HUES6 (cell line): Measurements from ENCODE around the gene OLFML2A.

Experiments used
- H3K27ac ChIP-seq: 2 replicates; pipeline ENCODE4 v1.7.0; 2013; ENCODE audit warnings: low read depth, mild to moderate bottlenecking, low read length, inconsistent platforms
- H3K27me3 ChIP-seq: 2 replicates; pipeline ENCODE4 v1.6.1; 2013; ENCODE audit warnings: low read length; ENCODE audit not compliant: control insufficient read depth, insufficient read depth
- H3K36me3 ChIP-seq: 2 replicates; pipeline ENCODE4 v1.6.1; 2013; ENCODE audit warnings: low read length; ENCODE audit not compliant: control insufficient read depth, insufficient read depth
- H3K4me1 ChIP-seq: 2 replicates; pipeline ENCODE4 v1.6.1; 2013; ENCODE audit warnings: low read length; ENCODE audit not compliant: control insufficient read depth, insufficient read depth
- H3K4me3 ChIP-seq: 2 replicates; pipeline ENCODE4 v1.5.1; 2013; ENCODE audit warnings: low read depth, low read length
- H3K9ac ChIP-seq: one replicate; pipeline ENCODE4 v1.6.1; 2013; ENCODE audit warnings: mild to moderate bottlenecking, low read length
- H3K9me3 ChIP-seq: 2 replicates; pipeline ENCODE4 v1.6.1; 2013; ENCODE audit warnings: low read depth, low read length; ENCODE audit not compliant: control insufficient read depth, insufficient read depth

The OLFML2A gene

GRCh38 chr9:124747065-124747464 lies 29.9 kb upstream of the OLFML2A start:
- no peaks in the 10 kb centered on the region for H3K27me3 ChIP-seq
- no peak overlapping the region for H3K9ac ChIP-seq
- H3K36me3 ChIP-seq, result no peaks in the 10 kb centered on the region
- peaks cover 6% of the 10 kb centered on the region; the same call in 1 of the 2 replicates for H3K4me1 ChIP-seq
- H3K4me3 ChIP-seq, result no peak overlapping the region
- no peak overlapping the region for H3K27ac ChIP-seq
- H3K9me3 ChIP-seq, result no peaks in the 10 kb centered on the region

DNA sequence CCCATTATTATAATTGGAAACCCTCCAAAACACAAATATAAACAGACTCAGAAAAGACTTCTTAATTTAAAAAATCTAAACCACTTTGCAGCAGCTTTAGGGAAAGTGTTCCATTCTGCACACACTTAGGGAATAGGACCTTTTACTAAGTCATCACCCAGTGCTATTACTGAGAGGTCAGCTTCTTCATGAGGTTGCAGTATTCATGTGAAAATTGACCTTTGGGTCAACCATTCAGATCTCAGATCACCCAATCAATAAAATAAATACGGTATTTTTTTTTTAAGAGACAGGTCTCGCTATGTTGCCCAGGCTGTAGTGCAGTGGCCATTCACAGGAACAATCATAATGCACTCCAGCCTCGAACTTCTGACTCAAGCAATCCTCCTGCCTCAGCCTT lies 27.6 kb upstream of the OLFML2A start:
- Histone ChIP-seq H3K9ac (no peak overlapping the region), H3K36me3 (no peaks in the 10 kb centered on the region), H3K27me3 (no peaks in the 10 kb centered on the region), H3K9me3 (no peaks in the 10 kb centered on the region), H3K27ac (no peak overlapping the region), H3K4me3 (no peak overlapping the region), H3K4me1 (peaks cover 14% of the 10 kb centered on the region)

GRCh38 chr9:124749781-124750180 lies 27.2 kb upstream of the OLFML2A start:
- no peaks in the 10 kb centered on the region for H3K9me3 ChIP-seq
- no peaks in the 10 kb centered on the region for H3K36me3 ChIP-seq
- no peaks in the 10 kb centered on the region for H3K27me3 ChIP-seq
- no peak overlapping the region for H3K4me3 ChIP-seq
- H3K4me1 ChIP-seq, result peaks cover 19% of the 10 kb centered on the region
- no peak overlapping the region for H3K27ac ChIP-seq
- no peak overlapping the region for H3K9ac ChIP-seq

- Histone ChIP-seq H3K36me3 (no peaks in the 10 kb centered on the region), H3K9ac (no peak overlapping the region), H3K27me3 (no peaks in the 10 kb centered on the region), H3K9me3 (no peaks in the 10 kb centered on the region), H3K4me1 (peaks cover 51% of the 10 kb centered on the region), H3K4me3 (no peak overlapping the region), H3K27ac (no peak overlapping the region)
Observed at GRCh38 chr9:124752967-124753366, 24.0 kb upstream of the OLFML2A start.

GRCh38 chr9:124754289-124754688 lies 22.6 kb upstream of the OLFML2A start:
- Histone ChIP-seq H3K36me3 (no peaks in the 10 kb centered on the region), H3K4me3 (no peak overlapping the region), H3K27me3 (no peaks in the 10 kb centered on the region), H3K27ac (no peak overlapping the region), H3K9ac (no peak overlapping the region), H3K4me1 (peaks cover 64% of the 10 kb centered on the region), H3K9me3 (no peaks in the 10 kb centered on the region)

GRCh38 chr9:124755061-124755460 lies 21.9 kb upstream of the OLFML2A start:
- Histone ChIP-seq H3K9me3 (no peaks in the 10 kb centered on the region), H3K4me3 (no peak overlapping the region), H3K9ac (no peak overlapping the region), H3K4me1 (peaks cover 71% of the 10 kb centered on the region), H3K27ac (no peak overlapping the region), H3K36me3 (no peaks in the 10 kb centered on the region), H3K27me3 (no peaks in the 10 kb centered on the region)

- no peak overlapping the region for H3K4me3 ChIP-seq
- no peak overlapping the region for H3K27ac ChIP-seq
- H3K27me3 ChIP-seq, result no peaks in the 10 kb centered on the region
- H3K9me3 ChIP-seq, result no peaks in the 10 kb centered on the region
- H3K9ac ChIP-seq, result no peak overlapping the region
- H3K4me1 ChIP-seq, result peaks cover 77% of the 10 kb centered on the region
- no peaks in the 10 kb centered on the region for H3K36me3 ChIP-seq
Observed at GRCh38 chr9:124756011-124756410, 20.9 kb upstream of the OLFML2A start.

GRCh38 chr9:124757616-124758015 lies 19.3 kb upstream of the OLFML2A start:
- Histone ChIP-seq H3K36me3 (no peaks in the 10 kb centered on the region), H3K9me3 (no peaks in the 10 kb centered on the region), H3K9ac (peak overlapping the region; percentile 53), H3K4me3 (peak overlapping the region; percentile 55), H3K4me1 (peaks cover 93% of the 10 kb centered on the region), H3K27me3 (no peaks in the 10 kb centered on the region), H3K27ac (peak overlapping the region; percentile 53)

GRCh38 chr9:124758061-124758460 lies 18.9 kb upstream of the OLFML2A start:
- Histone ChIP-seq H3K9ac (peak overlapping the region; percentile 53), H3K4me3 (peak overlapping the region; percentile 55), H3K36me3 (no peaks in the 10 kb centered on the region), H3K4me1 (peaks cover 94% of the 10 kb centered on the region), H3K9me3 (no peaks in the 10 kb centered on the region), H3K27me3 (no peaks in the 10 kb centered on the region), H3K27ac (peak overlapping the region; percentile 53)

- Histone ChIP-seq H3K36me3 (no peaks in the 10 kb centered on the region), H3K4me1 (peaks cover 94% of the 10 kb centered on the region), H3K4me3 (peak overlapping the region; percentile 55), H3K9me3 (no peaks in the 10 kb centered on the region), H3K27me3 (no peaks in the 10 kb centered on the region), H3K27ac (peak overlapping the region; percentile 53; the same call in 1 of the 2 replicates), H3K9ac (no peak overlapping the region)
Observed at GRCh38 chr9:124758691-124759090, 18.2 kb upstream of the OLFML2A start.

GRCh38 chr9:124759327-124759726 lies 17.6 kb upstream of the OLFML2A start:
- peaks cover 88% of the 10 kb centered on the region for H3K4me1 ChIP-seq

DNA sequence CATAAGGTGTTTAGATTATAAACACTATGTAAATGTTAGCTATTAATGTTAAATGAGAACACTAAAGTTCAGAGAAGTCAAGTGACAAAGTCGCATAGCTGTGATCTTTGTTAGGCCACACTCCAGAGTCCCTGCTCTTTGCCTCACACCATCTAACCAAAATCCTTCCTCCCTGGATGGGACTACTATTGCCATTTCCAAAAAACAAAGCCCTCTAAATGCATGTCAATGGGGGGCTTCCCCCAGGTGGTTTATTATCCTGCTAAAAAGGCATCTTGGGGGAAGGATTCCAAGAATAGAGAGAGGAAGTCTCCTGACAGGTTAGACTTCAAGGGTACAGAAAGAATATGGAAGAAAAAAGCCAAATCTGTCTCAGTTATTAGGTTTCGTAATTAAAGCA lies 16.2 kb upstream of the OLFML2A start:
- Histone ChIP-seq H3K27me3 (no peaks in the 10 kb centered on the region), H3K27ac (peak overlapping the region; percentile 77), H3K9me3 (no peaks in the 10 kb centered on the region), H3K4me3 (peak overlapping the region; percentile 39), H3K36me3 (no peaks in the 10 kb centered on the region), H3K9ac (no peak overlapping the region), H3K4me1 (peaks cover 88% of the 10 kb centered on the region)

More at GRCh38 chr9:124759327-124759726, 17.6 kb upstream of the OLFML2A start:
- H3K36me3 ChIP-seq, result no peaks in the 10 kb centered on the region
- no peak overlapping the region for H3K9ac ChIP-seq
- no peaks in the 10 kb centered on the region for H3K9me3 ChIP-seq
- no peak overlapping the region for H3K4me3 ChIP-seq
- no peaks in the 10 kb centered on the region for H3K27me3 ChIP-seq
- H3K27ac ChIP-seq, result peak overlapping the region; percentile 53; the same call in 1 of the 2 replicates
